IPS DF 4.7 (cell line): Measurements from ENCODE around the gene UNC5C.

Experiments
- DNase-seq: peaks from one replicate; pipeline ENCODE4 v3.0.0-alpha.2; 2013; ENCODE audit warnings: low spot score; ENCODE audit errors: extremely low read depth

Gene UNC5C

GRCh38 chr4:95268819-95269565 lies 279.8 kb downstream of the UNC5C start:
- no peak for DNase-seq

- DNase-seq: no peak
These were observed 281.7 kb downstream of the UNC5C start for GRCh38 chr4:95267081-95267480.

GRCh38 chr4:95265814-95266740 lies 282.7 kb downstream of the UNC5C start:
- DNase-seq: no peak

- DNase-seq: no peak
These were observed 283.9 kb downstream of the UNC5C start for GRCh38 chr4:95264843-95265242.

GRCh38 chr4:95263960-95264359 lies 284.8 kb downstream of the UNC5C start:
- DNase-seq: no peak

GRCh38 chr4:95263391-95263790 lies 285.4 kb downstream of the UNC5C start:
- DNase-seq: no peak

- DNase-seq: no peak
These were observed 292.5 kb downstream of the UNC5C start for GRCh38 chr4:95256108-95256835.

- DNase-seq: no peak
These were observed 293.2 kb downstream of the UNC5C start for GRCh38 chr4:95255396-95256107.

GRCh38 chr4:95251568-95251967 lies 297.2 kb downstream of the UNC5C start:
- DNase-seq: no peak

- no peak for DNase-seq
These were observed 298.1 kb downstream of the UNC5C start for GRCh38 chr4:95250544-95251137.

- no peak for DNase-seq
These were observed 299.2 kb downstream of the UNC5C start for GRCh38 chr4:95249426-95250021.

GRCh38 chr4:95248720-95249425 lies 299.9 kb downstream of the UNC5C start:
- no peak for DNase-seq

- DNase-seq: no peak
These were observed 304.9 kb downstream of the UNC5C start for GRCh38 chr4:95243892-95244291.

GRCh38 chr4:95238554-95238953 lies 310.2 kb downstream of the UNC5C start:
- no peak for DNase-seq

GRCh38 chr4:95232358-95233156 lies 316.2 kb downstream of the UNC5C start:
- no peak for DNase-seq

GRCh38 chr4:95231681-95232080 lies 317.1 kb downstream of the UNC5C start:
- no peak for DNase-seq

GRCh38 chr4:95225849-95226248 lies 322.9 kb downstream of the UNC5C start:
- DNase-seq: no peak

- DNase-seq: no peak
These were observed 324.4 kb downstream of the UNC5C start for GRCh38 chr4:95224402-95224801.
